NOMO-1 treated with dmso at 0.1 percent for 144 hours (cell line): ENCODE measurements around the gene ZNF550.
A peak's percentile ranks its signal among the peaks of the same experiment; 100 is the strongest.

Experiments
- DNase-seq: peaks from one replicate; lab custom pipeline; 2025; ENCODE audit not compliant: unreplicated experiment; lab: John Stamatoyannopoulos, UW

ZNF550 gene

DNA sequence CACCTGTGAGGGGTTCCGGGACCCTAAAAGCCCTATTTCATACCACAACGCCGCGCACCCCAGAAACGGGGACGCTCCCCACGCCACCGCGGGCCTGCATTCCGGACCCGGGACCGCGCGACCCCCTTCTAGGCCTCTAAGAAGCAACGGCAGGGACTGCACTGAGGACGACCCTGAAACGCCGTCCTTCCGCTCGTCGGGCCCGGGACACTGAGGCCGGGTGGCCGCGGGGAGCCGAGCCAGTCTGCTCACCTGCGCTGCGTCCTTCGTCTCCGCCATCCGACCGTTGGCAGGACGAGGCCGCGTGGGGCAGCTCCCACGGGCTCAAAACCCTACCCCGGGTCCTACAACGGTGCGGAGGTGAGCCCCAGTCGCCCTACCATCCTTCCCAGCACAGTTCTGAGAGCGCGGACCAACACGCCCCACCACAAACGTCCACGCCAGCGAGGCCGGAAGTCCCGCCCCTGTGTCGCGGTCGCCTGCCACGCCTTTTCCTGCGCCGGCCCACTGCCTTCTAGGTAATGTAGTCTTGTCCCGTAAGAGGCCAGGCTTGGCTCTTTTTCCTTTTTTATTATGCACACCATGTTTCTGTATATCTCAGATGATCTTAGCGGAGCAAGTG, at the start of gene ZNF550:
Gene ZNF550 (minus strand): TSS at position 460 of the 622 bp plus-strand sequence. CDS start 181 bp downstream, at position 279.
- peak; percentile 80 for DNase-seq

DNA sequence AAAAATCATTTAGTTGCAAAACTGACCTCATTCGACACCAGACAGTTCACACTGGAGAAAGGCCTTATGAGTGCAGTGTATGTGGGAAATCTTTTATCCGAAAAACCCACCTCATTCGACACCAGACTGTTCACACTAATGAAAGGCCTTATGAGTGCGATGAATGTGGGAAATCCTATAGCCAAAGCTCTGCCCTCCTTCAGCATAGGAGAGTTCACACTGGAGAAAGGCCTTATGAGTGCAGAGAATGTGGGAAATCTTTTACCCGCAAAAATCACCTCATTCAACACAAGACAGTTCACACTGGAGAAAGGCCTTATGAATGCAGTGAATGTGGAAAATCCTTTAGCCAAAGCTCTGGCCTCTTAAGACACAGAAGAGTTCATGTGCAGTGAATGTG, 47.3 kb upstream of the ZNF550 start:
- DNase-seq = no peak

DNA sequence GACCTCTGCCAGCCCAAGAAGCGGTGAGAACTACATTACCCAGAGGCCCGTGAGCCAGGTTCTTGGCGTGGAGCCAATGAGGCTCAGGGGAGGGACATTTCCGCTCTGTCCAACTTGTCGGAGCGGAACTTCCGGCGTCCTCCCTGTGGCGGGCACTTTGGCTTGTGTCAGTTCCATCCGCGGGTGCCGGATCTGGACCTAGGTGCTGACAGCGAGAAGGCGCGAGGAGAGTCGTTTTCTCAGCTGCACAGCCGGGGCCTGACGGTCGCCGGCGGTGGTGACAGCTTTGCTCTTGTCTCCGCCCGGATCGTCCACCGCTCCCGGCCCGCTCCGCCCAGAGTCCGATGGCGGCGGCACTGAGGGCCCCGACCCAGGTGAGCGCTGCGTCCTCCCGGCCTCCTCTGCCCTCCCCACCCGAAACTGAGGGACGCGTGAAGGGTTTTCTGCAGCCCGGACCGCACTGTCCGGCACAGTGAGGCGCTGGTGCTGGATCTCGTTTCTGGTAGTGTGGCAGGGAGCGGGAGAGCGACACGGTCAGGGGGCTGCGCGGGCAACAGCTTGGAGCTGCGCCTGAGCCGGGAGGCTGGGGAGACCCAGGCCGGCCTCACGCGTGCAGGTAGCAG, 40.2 kb upstream of the ZNF550 start, which contains the start of gene ZNF530:
Gene ZNF530 (plus strand): TSS at position 125 of the 623 bp plus-strand sequence. CDS start 4,461 bp downstream, outside the sequence.
- DNase-seq = peak; percentile 76

DNA sequence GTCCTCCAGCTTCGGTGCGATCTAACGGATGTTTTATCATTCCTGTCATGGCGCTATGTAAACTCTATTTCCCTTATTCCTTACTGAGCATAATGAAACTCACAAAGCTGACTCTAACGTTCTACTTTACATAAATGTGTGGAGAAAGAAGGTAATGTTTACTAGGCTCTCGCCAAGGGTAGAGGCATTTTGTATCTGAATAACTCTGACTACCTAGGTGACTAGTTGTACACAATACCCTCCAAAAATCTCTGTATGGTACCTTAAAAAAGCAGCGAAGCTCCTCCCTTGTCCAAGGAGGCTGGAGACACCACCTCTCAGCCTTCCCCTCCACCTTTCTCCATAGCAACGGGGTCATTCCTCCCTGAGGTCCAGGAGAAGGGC, 39.7 kb upstream of the ZNF550 start:
- DNase-seq = no peak

DNA sequence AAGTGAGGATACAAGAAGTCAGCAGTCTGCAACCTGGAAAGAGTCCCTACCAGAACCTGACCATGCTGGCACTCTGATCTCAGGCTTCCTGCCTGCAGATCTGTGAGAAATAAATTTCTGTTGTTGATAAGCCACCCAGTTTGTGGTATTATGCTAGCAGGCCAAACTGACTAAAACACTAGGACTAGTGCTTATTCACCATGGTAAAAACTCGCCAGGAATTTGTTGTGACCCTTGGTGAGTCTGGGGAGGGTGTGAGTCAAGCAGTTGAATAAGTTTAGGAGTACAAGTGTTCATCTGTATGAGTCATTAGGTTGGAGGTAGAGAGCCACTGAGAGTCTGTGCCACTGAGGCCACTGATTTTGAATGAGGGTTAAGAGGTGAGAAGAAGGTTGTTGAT, 27.9 kb upstream of the ZNF550 start:
- DNase-seq = no peak

DNA sequence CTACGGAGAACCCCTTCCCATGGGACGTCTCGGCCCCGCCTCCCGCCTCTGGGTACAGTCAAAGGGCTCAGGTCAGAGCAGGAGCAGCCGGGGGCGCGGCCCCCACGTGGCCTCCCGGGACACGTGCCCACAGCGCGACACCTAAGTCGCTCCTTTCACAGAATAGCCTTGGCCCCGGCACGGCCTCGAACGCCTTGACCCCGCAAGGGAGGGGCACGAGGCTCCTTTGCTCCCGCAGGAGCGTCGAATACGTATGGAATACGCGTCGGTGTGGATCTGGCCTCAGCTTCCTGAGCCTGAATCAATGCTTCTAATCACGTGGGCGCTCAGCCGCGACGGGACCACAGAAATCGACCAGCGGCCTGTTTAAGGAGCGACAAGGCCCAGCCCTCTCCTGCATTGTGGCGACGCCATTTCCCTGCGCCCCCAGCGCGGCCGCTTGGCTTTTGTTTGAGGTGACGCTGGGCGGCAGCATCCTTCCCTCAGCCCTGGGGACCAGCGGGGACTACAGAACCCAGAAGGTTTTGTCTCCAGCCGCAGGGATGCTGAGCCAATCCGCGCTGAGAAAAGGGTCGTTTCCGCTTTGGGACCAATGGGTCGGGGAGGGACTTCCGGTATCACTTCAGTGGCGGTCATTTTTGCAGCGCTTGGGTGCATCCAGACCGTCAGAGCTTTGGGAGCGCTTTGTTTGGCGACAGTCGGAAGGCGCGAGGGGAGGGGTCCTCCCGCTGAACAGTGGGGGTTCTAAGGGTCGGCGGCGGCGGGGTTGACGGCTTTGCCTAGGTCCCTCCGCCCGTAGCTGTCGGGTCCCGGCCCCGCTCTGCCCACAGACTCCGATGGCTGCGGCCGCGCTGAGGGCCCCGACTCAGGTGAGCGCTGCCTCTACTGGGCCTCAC, 24.1 kb upstream of the ZNF550 start, which contains the start of gene ZIK1:
Gene ZIK1 (plus strand): TSS at position 625 of the 896 bp plus-strand sequence. CDS start 212 bp downstream, at position 837.
- DNase-seq = no peak

DNA sequence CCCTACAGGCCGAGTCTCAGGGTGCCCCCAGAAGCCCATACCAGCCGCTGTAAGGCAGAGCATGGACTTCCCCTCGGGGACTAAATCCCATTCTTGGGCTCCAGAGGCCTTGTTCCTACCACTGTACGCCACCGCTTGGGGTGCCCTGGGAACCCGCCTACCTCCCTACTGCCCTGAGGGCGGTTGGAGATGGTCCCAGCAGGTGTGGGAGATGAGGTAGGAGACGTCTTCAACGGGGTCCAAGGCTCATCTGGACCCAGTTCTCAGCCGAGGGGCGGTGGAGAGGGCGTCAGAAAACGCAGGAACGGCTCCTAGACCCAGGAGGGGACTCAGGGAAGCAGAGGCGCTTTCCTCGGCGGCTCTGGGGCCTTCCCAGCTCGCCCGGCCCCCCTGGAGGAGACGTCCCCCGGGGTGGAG, 23.4 kb upstream of the ZNF550 start:
- DNase-seq = no peak

DNA sequence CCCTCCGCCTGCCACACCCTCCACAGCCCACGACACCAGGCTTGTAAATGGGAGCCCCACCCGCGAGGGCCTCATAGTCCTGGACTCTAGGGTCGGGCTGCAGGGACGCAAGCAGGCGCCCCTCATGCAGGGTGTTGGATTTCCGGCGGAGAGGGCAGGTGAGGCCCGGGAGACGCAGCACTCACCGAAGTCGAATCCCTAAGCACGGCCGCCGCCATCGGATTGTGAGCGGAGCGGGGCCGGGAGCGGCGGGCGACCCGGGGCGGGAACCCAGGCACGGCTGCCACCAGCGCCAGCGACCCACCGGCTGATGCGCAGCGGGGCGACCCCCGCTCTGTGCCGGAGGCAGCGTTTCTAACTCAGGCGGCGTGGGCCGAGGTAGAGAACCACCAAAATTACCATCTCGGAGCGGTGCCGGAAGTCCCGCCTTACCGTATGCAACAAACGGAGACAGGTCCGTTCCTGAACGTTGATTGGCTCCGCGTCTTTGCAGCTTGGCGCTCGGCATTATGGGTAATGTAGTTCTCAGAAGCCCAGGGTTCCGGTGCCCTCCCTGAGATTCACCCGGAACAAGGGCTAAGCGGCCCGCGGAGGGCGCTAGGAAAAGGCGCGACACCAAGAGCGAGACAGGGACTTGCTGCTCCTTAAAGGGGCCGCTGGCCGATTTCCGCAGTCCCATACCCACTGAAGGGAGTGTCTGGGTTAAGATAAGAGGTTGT, 19.0 kb upstream of the ZNF550 start, which contains the start of gene ZNF416:
Gene ZNF416 (minus strand): TSS at position 425 of the 719 bp plus-strand sequence. CDS start 207 bp downstream, at position 218.
- peak; percentile 96 for DNase-seq

DNA sequence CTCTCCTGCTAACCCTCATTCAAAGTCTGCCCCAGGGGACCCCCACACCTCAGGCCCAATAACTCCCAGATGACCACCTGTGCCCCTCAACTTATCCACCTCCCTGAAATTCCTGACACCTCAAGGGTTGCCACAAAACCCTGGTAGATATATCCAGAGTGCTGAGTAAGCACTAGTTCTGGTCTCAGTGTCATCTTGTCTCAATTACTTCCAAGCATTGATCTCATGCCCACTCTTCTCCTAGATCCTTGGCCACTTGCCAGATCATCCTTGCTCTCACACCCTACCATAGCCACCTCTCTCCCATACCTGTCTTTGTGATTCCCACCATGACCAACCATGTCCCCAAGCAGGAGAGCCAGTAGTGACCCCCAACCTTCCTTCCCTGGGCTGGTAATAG, 17.0 kb upstream of the ZNF550 start:
- no peak for DNase-seq

DNA sequence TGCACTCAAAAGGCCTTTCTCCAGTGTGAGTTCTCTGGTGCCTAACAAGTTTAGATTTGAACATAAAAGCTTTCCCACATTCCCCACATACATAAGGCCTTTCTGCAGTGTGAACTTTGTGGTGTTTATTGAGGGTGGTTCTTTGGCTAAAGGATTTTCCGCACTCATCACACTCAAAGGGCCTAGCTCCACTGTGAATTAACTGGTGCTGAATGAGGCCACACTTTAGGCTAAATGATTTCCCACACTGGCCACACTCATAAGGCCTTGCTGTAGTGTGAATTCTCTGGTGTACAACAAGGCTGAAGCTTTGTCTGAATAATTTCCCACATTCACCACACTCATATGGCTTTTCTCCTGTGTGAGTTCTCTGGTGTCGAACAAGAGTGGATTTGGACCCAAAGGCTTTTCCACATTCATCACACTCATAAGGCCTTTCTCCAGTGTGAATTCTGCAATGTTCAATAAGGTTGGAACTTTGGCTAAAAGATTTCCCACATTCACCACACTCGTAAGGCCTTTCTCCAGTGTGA, 12.8 kb upstream of the ZNF550 start:
- DNase-seq = no peak

DNA sequence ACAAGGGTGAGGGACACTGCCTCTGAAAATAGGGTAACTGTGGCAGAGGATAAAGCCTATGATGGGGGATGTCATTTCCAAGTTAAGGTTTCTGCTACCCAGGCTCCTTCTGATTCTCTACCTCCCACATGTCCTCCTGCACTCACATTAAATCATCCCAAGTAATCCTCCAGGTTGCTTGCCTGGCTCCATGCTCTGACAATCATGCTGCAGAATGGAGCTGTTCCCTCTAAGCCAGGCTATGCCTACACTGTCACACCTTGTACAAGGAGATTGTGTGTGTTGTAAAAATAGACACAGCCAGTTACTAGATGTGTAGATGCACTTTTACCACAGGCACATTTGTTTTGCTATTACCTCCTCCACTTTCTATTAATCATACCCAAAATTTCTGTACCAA, 11.0 kb upstream of the ZNF550 start:
- DNase-seq = no peak

DNA sequence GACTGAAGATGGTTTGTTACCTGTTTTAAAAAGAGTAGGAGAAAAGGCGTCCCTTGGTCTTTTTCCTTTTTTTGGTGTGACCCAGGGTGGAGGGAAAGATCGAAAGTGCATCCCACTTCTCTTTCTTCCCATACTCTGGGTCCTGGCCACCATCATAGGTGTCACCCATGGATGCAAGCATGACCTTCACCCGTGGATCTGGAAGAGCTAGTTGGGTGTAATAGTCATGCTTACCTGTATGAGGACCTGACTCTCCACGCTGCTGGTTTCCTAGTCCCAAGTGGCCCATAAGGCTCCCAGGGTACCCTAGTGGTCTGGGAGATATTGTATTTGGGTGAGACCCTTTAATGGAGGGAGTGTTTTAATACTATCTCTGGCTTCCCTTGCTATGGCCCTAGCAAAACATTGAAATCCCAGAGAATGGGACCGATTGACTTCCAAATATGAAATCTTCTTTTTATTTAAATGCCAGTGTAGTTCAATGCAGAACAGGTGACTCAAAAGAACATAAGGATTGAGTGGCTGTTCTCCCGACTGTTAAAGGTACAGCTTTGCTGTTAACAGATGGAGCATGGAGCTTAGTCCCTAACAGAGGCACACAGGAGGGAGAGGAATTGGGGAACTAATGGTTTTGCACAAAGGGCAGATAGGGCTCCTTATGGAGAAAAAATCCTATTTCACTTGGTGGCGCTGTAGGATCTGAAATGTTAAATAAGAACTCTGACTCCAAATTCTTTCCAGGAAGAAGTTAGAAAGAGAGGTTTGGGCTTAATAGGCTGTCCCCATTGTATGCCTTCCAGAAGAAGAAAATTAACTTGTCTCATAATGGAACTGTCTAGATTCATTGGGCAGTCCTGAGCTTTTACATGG, 7.0 kb upstream of the ZNF550 start:
- no peak for DNase-seq

DNA sequence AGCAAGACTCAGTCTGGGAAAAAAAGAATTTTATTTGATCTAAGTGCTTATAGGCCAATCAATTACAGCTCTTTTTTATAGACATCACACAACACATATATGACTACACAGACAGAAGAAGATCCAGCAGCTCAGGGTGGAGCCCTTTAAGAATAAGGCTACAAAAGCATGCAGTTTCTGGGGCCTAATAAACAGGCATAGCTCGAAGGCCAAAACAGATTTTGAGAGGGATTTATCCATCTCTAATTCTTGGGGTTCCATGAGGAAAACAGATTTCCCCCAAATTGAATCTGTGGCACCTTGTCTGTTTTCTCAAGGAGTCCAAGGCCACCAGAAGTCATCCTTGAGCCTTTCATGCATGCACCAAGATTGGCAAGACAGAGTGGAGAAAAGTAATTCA, 3.9 kb upstream of the ZNF550 start:
- DNase-seq = no peak

DNA sequence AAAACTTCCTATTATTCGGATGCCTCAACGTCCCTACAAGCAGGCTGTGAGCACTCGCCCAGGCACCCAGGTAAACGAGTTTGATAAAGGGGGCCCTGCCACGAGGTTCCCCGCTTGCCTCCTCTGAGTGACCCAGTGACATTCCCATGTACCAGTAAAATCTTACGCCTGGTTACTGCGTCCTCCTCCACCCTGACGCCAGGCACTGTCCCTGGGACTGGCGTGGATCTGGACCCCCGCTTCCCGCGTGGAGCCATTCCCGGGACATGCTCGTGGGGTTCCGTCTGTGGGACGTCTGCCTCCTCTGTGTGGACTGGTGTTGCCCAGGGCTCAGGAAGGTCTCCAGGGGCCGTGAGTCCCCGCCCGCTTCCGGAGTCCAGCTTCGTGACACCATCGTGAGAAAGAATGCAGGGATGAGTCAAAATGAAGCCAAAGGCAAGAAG, 407 bp upstream of the ZNF550 start:
- DNase-seq = no peak

DNA sequence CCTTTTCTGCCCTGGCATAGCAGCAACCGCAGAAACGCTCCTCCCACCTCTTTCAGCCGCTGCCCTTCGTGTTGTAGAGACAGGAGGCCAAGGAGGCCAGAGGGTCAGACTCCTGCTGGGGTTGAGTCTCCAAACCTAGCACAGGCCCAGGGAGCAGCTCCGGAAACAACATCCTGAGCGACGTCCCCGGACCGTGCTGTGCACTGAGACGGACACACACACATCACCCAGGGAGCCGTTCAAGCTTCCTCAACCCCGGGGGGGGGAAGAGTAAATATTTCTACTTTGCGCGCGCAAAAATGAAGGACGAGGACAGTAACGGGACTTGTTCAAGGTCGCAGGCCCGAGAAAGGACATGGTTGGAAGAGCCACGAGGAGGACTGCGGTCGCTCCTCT, 657 bp downstream of the ZNF550 start:
- no peak for DNase-seq

DNA sequence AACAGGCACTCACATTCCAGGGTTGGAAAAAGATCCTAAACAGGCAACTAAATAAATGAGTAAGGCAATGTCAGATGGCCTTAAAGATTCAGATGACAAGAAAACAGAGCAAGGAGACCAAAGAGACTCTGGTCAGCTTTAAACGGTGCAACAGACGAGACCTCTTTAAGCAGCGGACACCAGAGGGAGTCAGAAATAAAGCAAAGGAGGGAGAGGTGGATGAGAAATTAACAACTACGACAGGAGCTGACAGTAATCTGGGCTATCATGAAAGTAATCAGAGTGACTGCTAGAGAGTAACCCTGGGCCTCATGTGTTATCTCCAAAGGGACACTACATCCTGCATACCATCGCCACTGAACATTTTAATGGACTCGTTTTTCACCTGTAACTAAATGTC, 1.1 kb downstream of the ZNF550 start:
- DNase-seq = no peak

DNA sequence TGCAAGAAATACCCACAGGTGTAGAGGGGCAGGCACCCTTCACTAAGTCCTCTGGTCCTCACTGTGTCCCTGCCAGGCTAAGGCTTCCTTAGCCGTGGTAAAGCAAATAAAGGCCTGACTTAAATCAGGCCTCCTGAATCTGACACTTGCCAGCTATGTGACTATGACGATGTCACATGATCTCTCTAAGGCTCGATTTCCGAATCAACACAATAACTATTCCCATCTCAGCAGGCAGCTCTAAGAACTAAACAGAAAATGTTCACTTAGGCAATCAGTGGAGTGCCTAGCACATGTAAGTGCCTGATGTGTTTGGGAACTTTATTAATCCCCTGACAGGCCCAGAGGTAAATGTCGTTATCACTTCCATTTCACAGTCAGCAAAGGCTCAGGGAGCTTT, 2.0 kb downstream of the ZNF550 start:
- DNase-seq = no peak

DNA sequence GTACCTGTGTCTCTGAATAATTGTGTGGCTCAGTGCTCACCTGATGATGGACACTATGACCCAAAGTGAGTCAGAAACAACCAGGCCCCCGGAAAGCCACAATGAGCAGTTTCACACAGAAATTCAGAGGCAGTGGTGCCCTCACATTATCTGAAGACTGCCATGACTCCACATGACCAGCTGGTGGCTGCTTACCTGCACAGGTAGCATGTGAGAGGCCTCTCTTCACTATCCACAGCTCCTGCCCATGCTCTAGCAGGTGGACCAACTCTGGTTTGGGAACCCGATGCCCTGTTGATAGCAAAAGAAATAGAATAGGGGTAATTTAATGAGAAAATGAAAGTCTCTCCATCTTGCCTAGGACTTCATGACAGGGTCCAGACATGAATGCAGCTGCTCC, 7.2 kb downstream of the ZNF550 start:
- no peak for DNase-seq

DNA sequence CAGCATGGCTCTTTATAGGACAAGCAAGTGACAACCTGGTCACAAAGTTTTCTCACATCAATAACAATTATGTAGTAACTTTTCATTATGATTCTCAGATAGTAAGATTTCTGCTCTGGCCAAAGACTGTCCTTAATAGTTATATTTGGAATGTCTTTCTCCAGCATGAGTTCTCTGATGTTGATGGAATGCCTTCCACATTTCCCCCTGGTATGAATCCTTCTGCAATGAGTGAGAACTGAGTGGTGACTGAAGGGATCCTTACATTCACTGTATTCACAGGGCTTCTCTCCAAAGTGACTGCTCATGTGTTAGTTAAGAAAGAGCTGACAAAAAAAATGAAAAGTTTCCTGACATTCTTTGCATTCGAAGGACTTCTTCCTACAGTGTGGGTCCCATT, 13.2 kb downstream of the ZNF550 start:
- no peak for DNase-seq
